Right lobe of liver (tissue), 6 donors: ENCODE data around the gene GALNT17. TPM values are rescaled to one million over a fixed set of nuclear protein-coding genes. Genes with fewer than 3 reads are reported as not detected.

Experiments
- ATAC-seq, 4 donors: fragments of 200-7000 bp; cut with Tn5 transposase; one replicate each; pipeline ENCODE4 v1.9.1; 2020; ENCODE audit warnings: mild to moderate bottlenecking in 4 of 4, moderate library complexity in 4 of 4
- DNase-seq, 3 donors: peaks; one replicate each; pipeline ENCODE4 v3.0.0-alpha.2; 2020
- H3K27ac ChIP-seq, 3 donors: fragments of 200-600 bp; one replicate each; pipeline ENCODE4 v1.8.0; 2022
- H3K27me3 ChIP-seq, 2 donors: fragments of 200-600 bp; one replicate each; pipeline ENCODE4 v1.8.0; 2022
- H3K36me3 ChIP-seq, 4 donors: fragments of 200-600 bp; sonication (generic) in 1 of 4; one replicate each; pipeline versions ENCODE4 v1.5.1 to v1.8.0; 2017 to 2022; ENCODE audit warnings: control low read depth in 1 of 4
- H3K4me1 ChIP-seq, 4 donors: fragments of 200-600 bp; sonication (generic) in 1 of 4; one replicate each; pipeline versions ENCODE4 v1.5.1 to v1.8.0; 2017 to 2022; ENCODE audit warnings: control low read depth in 1 of 4
- H3K4me3 ChIP-seq, 3 donors: fragments of 200-600 bp; one replicate each; pipeline ENCODE4 v1.8.0; 2022
- H3K9me3 ChIP-seq, 4 donors: fragments of 200-600 bp; sonication (generic) in 1 of 4; one replicate each; pipeline versions ENCODE4 v1.5.1 to v1.8.0; 2017 to 2022; ENCODE audit warnings: control low read depth in 1 of 4
- CTCF ChIP-seq, 4 donors: fragments of 200-600 bp in 3 of 4; fragments of 450-650 bp in 1 of 4; IDR thresholded peaks; one replicate each; pipeline versions ENCODE4 v1.5.1 to v1.8.0; 2016 to 2022; ENCODE audit warnings: antibody characterized with exemption in 4 of 4, mild to moderate bottlenecking in 2 of 4
- POLR2A ChIP-seq: fragments of 450-650 bp; IDR thresholded peaks from one replicate; pipeline ENCODE4 v1.6.1; 2017; ENCODE audit warnings: antibody characterized with exemption, mild to moderate bottlenecking
- WGBS: methylation state at CpG from one replicate; pipeline ENCODE4 v1.1.6; 2018; ENCODE audit warnings: low coverage, low lambda C conversion rate; ENCODE audit not compliant: insufficient coverage; ENCODE audit errors: missing lambda C conversion rate; 5-methylcytosine and 5-hydroxymethylcytosine counted together
- intact Hi-C, 2 donors: fragments of 100-400 bp; cut with DNase I; formaldehyde crosslinking; loops; one replicate each; pipeline versions ENCODE4 v1.11.2 to v1.14.1; 2022
- total RNA-seq, 6 experiments: library from RNA; depleted of rRNA in 2 of 6; stranded (reverse); fragments of >200 nt in 2 of 6; fragmentation: NEBNext Ultra II Directional in 3 of 6; extraction: Animal tissue kit (Norgen Biotek cat#: 25700) in 3 of 6; gene quantifications; one replicate each; pipeline versions ENCODE4 v1.1.0 to v1.2.4, GENCODE V29; 2016 to 2023
- donor health status: DM: no; HTN: yes; CAD: no.
- donor health status: DM: no; HTN: no; CAD: no.
- donor health status: DM: no; HTN: no; CAD: no.
- donor health status: DM: no; HTN: yes; CAD: no.
- donor health status: DM: no; HTN: yes; CAD: no.

GALNT17 gene
- total RNA-seq, 6 experiments from 2014 or later: 0.06 to 0.31 (median 0.10) TPM

GRCh38 chr7:71350680-71351079 is 218.7 kb downstream of the GALNT17 start:
- no peak for ATAC-seq
- 95% methylated on average over 2 of the region's 2 CpGs for WGBS
- no peak overlapping the region for H3K4me3 ChIP-seq
- no peaks in the 10 kb centered on the region for H3K9me3 ChIP-seq
- H3K27me3 ChIP-seq: no peaks in the 10 kb centered on the region
- DNase-seq: no peak
- TF ChIP-seq CTCF (IDR thresholded peaks at IDR 0.05) (no peak), POLR2A (no peak)
- H3K36me3 ChIP-seq: no peaks in the 10 kb centered on the region
- intact Hi-C loops: no loop called here
- no peaks in the 10 kb centered on the region for H3K4me1 ChIP-seq
- H3K27ac ChIP-seq: no peak overlapping the region

- intact Hi-C loops: no loop called here
- TF ChIP-seq POLR2A: no peak
- TF ChIP-seq CTCF (IDR thresholded peaks at IDR 0.05): no peak
- DNase-seq: no peak
- no peaks in the 10 kb centered on the region for H3K4me1 ChIP-seq
- H3K9me3 ChIP-seq: no peaks in the 10 kb centered on the region
- no peak overlapping the region for H3K4me3 ChIP-seq
- no peaks in the 10 kb centered on the region for H3K27me3 ChIP-seq
- no peak overlapping the region for H3K27ac ChIP-seq
- no peaks in the 10 kb centered on the region for H3K36me3 ChIP-seq
- no peak for ATAC-seq
Observed at GRCh38 chr7:71354716-71355115, 222.8 kb downstream of the GALNT17 start.

GRCh38 chr7:71361451-71362032 is 229.6 kb downstream of the GALNT17 start:
- Histone ChIP-seq H3K4me1 (no peaks in the 10 kb centered on the region), H3K9me3 (no peaks in the 10 kb centered on the region), H3K36me3 (no peaks in the 10 kb centered on the region), H3K27me3 (no peaks in the 10 kb centered on the region), H3K4me3 (no peak overlapping the region), H3K27ac (no peak overlapping the region)
- no peak for DNase-seq
- 31% methylated on average over 4 of the region's 4 CpGs for whole genome bisulfite sequencing
- TF ChIP-seq POLR2A (no peak), CTCF (IDR thresholded peaks at IDR 0.05) (no peak)
- intact Hi-C loops: no loop called here
- no peak for ATAC-seq

- Histone ChIP-seq H3K4me1 (no peaks in the 10 kb centered on the region), H3K27ac (no peak overlapping the region), H3K9me3 (no peaks in the 10 kb centered on the region), H3K27me3 (no peaks in the 10 kb centered on the region), H3K36me3 (no peaks in the 10 kb centered on the region), H3K4me3 (no peak overlapping the region)
- 66% methylated on average over 7 of the region's 7 CpGs for WGBS
- intact Hi-C loops: no loop called here
- TF ChIP-seq POLR2A (no peak), CTCF (IDR thresholded peaks at IDR 0.05) (no peak)
- DNase-seq: no peak
- no peak for ATAC-seq
Observed at GRCh38 chr7:71362240-71362639, 230.3 kb downstream of the GALNT17 start.

- H3K27ac ChIP-seq: no peak overlapping the region
- no peaks in the 10 kb centered on the region for H3K4me1 ChIP-seq
- H3K36me3 ChIP-seq: no peaks in the 10 kb centered on the region
- TF ChIP-seq CTCF (IDR thresholded peaks at IDR 0.05) (no peak), POLR2A (no peak)
- DNase-seq: no peak
- ATAC-seq: no peak
- 50% methylated on average over 5 of the region's 5 CpGs for WGBS
- no peaks in the 10 kb centered on the region for H3K9me3 ChIP-seq
- no peak overlapping the region for H3K4me3 ChIP-seq
- intact Hi-C loops: no loop called here
- H3K27me3 ChIP-seq: no peaks in the 10 kb centered on the region
Observed at GRCh38 chr7:71363223-71363622, 231.3 kb downstream of the GALNT17 start.
